ENCODE data around the gene FAIM2.

The FAIM2 gene

GRCh38 chr12:49869816-49870500 is 33.7 kb downstream of the FAIM2 start:
- no peaks in the 10 kb centered on the region for H3K36me3 ChIP-seq (replicated peaks; ENCODE audit: low read depth, low read length)
- peaks cover 5% of the 10 kb centered on the region; the same call in 1 of the 2 replicates for H3K27me3 ChIP-seq (ENCODE audit: low read depth, low read length)
- H3K79me2 ChIP-seq (ENCODE audit: low read length), result no peaks in the 10 kb centered on the region
- no peak overlapping the region for H3K9ac ChIP-seq (ENCODE audit: low read length)
- H3K4me3 ChIP-seq (ENCODE audit: low read length), result no peak overlapping the region
- no peaks in the 10 kb centered on the region for H3K9me3 ChIP-seq (ENCODE audit: insufficient read depth, low read length)
- no peaks in the 10 kb centered on the region for H4K20me1 ChIP-seq (ENCODE audit: insufficient read depth, low read length)
- H3K4me1 ChIP-seq (ENCODE audit: low read length), result no peaks in the 10 kb centered on the region
- TF ChIP-seq CTCF (IDR thresholded peaks at IDR 0.05; ENCODE audit: low read depth, low read length), result no peak
- TF ChIP-seq EZH2phosphoT487 (IDR thresholded peaks at IDR 0.05; ENCODE audit: low read depth), result no peak
- H3K4me2 ChIP-seq (ENCODE audit: low read length), result no peak overlapping the region
- no peak overlapping the region for H3K27ac ChIP-seq (ENCODE audit: low read length)
- no peak overlapping the region for H2AFZ ChIP-seq (ENCODE audit: low read depth, low read length)

- Histone ChIP-seq H3K4me3 (ENCODE audit: low read length) (no peak overlapping the region), H3K4me2 (ENCODE audit: low read length) (no peak overlapping the region), H3K9ac (ENCODE audit: low read length) (no peak overlapping the region), H3K4me1 (ENCODE audit: low read length) (no peaks in the 10 kb centered on the region), H3K36me3 (replicated peaks; ENCODE audit: low read depth, low read length) (no peaks in the 10 kb centered on the region), H3K27me3 (ENCODE audit: low read depth, low read length) (peaks cover 8% of the 10 kb centered on the region; the same call in 1 of the 2 replicates), H3K9me3 (ENCODE audit: insufficient read depth, low read length) (no peaks in the 10 kb centered on the region), H3K79me2 (ENCODE audit: low read length) (no peaks in the 10 kb centered on the region), H2AFZ (ENCODE audit: low read depth, low read length) (no peak overlapping the region), H3K27ac (ENCODE audit: low read length) (no peak overlapping the region), H4K20me1 (ENCODE audit: insufficient read depth, low read length) (no peaks in the 10 kb centered on the region)
- no peak for TF ChIP-seq CTCF (IDR thresholded peaks at IDR 0.05; ENCODE audit: low read depth, low read length)
- TF ChIP-seq EZH2phosphoT487 (IDR thresholded peaks at IDR 0.05; ENCODE audit: low read depth), result no peak
These were observed 34.5 kb downstream of the FAIM2 start for GRCh38 chr12:49868952-49869815.

- Histone ChIP-seq H2AFZ (ENCODE audit: low read depth, low read length) (no peak overlapping the region), H3K4me1 (ENCODE audit: low read length) (no peaks in the 10 kb centered on the region), H3K36me3 (replicated peaks; ENCODE audit: low read depth, low read length) (no peaks in the 10 kb centered on the region), H3K79me2 (ENCODE audit: low read length) (no peaks in the 10 kb centered on the region), H3K9ac (ENCODE audit: low read length) (no peak overlapping the region), H3K27ac (ENCODE audit: low read length) (no peak overlapping the region), H4K20me1 (ENCODE audit: insufficient read depth, low read length) (no peaks in the 10 kb centered on the region), H3K27me3 (ENCODE audit: low read depth, low read length) (peaks cover 6% of the 10 kb centered on the region; the same call in 1 of the 2 replicates), H3K4me3 (ENCODE audit: low read length) (no peak overlapping the region), H3K4me2 (ENCODE audit: low read length) (no peak overlapping the region), H3K9me3 (ENCODE audit: insufficient read depth, low read length) (no peaks in the 10 kb centered on the region)
- no peak for TF ChIP-seq CTCF (IDR thresholded peaks at IDR 0.05; ENCODE audit: low read depth, low read length)
- TF ChIP-seq EZH2phosphoT487 (IDR thresholded peaks at IDR 0.05; ENCODE audit: low read depth), result no peak
These were observed 35.3 kb downstream of the FAIM2 start for GRCh38 chr12:49868449-49868848.

Data from OCI-LY3 (cell line).